Loucy (cell line): Measurements from ENCODE around the gene SCOC.

Source experiments
- H2AFZ ChIP-seq: fragments of 200-600 bp; sonication (generic); 2 replicates; pipeline ENCODE4 v1.6.0; 2016; ENCODE audit warnings: antibody characterized with exemption, mild to moderate bottlenecking, low read length, moderate library complexity
- H3F3A ChIP-seq: fragments of 200-600 bp; 2 replicates; pipeline ENCODE4 v1.6.0; 2016; ENCODE audit warnings: antibody characterized with exemption, low read depth, mild to moderate bottlenecking
- H3K27me3 ChIP-seq: fragments of 200-600 bp; sonication (generic); 2 replicates; pipeline ENCODE4 v1.6.1; 2014; ENCODE audit warnings: low read length, mild to moderate bottlenecking; ENCODE audit not compliant: insufficient read depth, poor library complexity, severe bottlenecking
- H3K36me3 ChIP-seq: fragments of 200-600 bp; sonication (generic); 2 replicates; pipeline ENCODE4 v1.6.1; 2016; ENCODE audit warnings: low read length; ENCODE audit not compliant: insufficient read depth
- H3K4me1 ChIP-seq: fragments of 200-600 bp; sonication (generic); 2 replicates; pipeline ENCODE4 v1.5.1; 2014; ENCODE audit warnings: low read length, mild to moderate bottlenecking; ENCODE audit not compliant: insufficient read depth, poor library complexity, severe bottlenecking
- H3K4me2 ChIP-seq: fragments of 200-600 bp; sonication (generic); 2 replicates; pipeline ENCODE4 v1.6.0; 2014; ENCODE audit warnings: antibody characterized with exemption, low read length, low read depth, mild to moderate bottlenecking; ENCODE audit not compliant: poor library complexity, severe bottlenecking
- H3K4me3 ChIP-seq: fragments of 200-600 bp; sonication (generic); 2 replicates; pipeline ENCODE4 v1.5.1; 2014; ENCODE audit warnings: low read length, mild to moderate bottlenecking, mixed read lengths; ENCODE audit not compliant: poor library complexity, severe bottlenecking
- H3K79me2 ChIP-seq: fragments of 200-600 bp; sonication (generic); 2 replicates; pipeline ENCODE4 v1.6.1; 2014; ENCODE audit warnings: low read length; ENCODE audit not compliant: insufficient read depth
- H3K9ac ChIP-seq: fragments of 200-600 bp; sonication (generic); 2 replicates; pipeline ENCODE4 v1.6.0; 2014; ENCODE audit warnings: mild to moderate bottlenecking, low read depth, low read length, moderate library complexity; ENCODE audit not compliant: poor library complexity, severe bottlenecking
- H3K9me2 ChIP-seq: fragments of 200-600 bp; sonication (generic); replicated peaks from 2 replicates; pipeline ENCODE4 v1.6.1; 2016; ENCODE audit warnings: low read depth, low read length, mixed read lengths
- H3K9me3 ChIP-seq: fragments of 200-600 bp; sonication (generic); 2 replicates; pipeline ENCODE4 v1.6.1; 2014; ENCODE audit warnings: mild to moderate bottlenecking, antibody characterized with exemption, low read length, low read depth; ENCODE audit not compliant: insufficient read depth
- H4K20me1 ChIP-seq: fragments of 200-600 bp; sonication (generic); 2 replicates; pipeline ENCODE4 v1.6.0; 2014; ENCODE audit warnings: antibody characterized with exemption, low read length, mild to moderate bottlenecking; ENCODE audit not compliant: insufficient read depth, poor library complexity, severe bottlenecking
- EZH2phosphoT487 ChIP-seq: fragments of 200-600 bp; IDR thresholded peaks from 2 replicates; pipeline ENCODE4 v1.6.1; 2018; ENCODE audit warnings: antibody characterized with exemption, mild to moderate bottlenecking, moderate library complexity, borderline replicate concordance
- TF ChIP-seq, protein P1 (sequence below): fragments of 200-600 bp; sonication (generic); conservative IDR thresholded peaks from 2 replicates; pipeline ENCODE4 v1.5.1; 2014; ENCODE audit warnings: mild to moderate bottlenecking, antibody characterized with exemption, low read length

Gene SCOC

DNA sequence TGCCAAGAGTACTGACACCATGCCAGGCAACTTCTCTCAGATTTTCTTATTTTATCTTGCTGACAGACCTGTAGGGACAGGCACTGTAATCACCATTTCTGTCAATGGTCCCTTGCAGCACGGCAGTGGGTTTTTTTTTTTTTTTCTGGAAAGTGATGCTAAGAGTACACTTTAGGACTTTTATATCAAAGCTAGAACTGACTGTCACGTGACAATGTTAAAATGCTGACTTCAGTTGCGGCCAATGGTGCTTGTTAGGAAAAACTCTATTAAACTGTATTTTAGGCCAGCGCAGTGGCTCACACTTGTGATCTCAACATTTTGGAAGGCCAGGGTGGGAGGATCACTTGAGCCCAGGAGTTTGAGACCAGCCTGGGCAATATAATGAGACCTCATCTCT lies 12.3 kb upstream of the SCOC start:
- Histone ChIP-seq H3K4me3 (no peak overlapping the region), H3K9me2 (no peaks in the 10 kb centered on the region), H3K27me3 (no peaks in the 10 kb centered on the region), H3K4me2 (no peak overlapping the region), H4K20me1 (no peaks in the 10 kb centered on the region), H3K9ac (no peak overlapping the region), H3K4me1 (peaks cover 22% of the 10 kb centered on the region), H3K9me3 (no peaks in the 10 kb centered on the region), H3F3A (no peaks in the 10 kb centered on the region), H3K79me2 (no peaks in the 10 kb centered on the region), H2AFZ (no peak overlapping the region), H3K36me3 (no peaks in the 10 kb centered on the region)
- TF ChIP-seq, protein P1, sequence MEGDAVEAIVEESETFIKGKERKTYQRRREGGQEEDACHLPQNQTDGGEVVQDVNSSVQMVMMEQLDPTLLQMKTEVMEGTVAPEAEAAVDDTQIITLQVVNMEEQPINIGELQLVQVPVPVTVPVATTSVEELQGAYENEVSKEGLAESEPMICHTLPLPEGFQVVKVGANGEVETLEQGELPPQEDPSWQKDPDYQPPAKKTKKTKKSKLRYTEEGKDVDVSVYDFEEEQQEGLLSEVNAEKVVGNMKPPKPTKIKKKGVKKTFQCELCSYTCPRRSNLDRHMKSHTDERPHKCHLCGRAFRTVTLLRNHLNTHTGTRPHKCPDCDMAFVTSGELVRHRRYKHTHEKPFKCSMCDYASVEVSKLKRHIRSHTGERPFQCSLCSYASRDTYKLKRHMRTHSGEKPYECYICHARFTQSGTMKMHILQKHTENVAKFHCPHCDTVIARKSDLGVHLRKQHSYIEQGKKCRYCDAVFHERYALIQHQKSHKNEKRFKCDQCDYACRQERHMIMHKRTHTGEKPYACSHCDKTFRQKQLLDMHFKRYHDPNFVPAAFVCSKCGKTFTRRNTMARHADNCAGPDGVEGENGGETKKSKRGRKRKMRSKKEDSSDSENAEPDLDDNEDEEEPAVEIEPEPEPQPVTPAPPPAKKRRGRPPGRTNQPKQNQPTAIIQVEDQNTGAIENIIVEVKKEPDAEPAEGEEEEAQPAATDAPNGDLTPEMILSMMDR = no peak
- TF ChIP-seq EZH2phosphoT487 = no peak

DNA sequence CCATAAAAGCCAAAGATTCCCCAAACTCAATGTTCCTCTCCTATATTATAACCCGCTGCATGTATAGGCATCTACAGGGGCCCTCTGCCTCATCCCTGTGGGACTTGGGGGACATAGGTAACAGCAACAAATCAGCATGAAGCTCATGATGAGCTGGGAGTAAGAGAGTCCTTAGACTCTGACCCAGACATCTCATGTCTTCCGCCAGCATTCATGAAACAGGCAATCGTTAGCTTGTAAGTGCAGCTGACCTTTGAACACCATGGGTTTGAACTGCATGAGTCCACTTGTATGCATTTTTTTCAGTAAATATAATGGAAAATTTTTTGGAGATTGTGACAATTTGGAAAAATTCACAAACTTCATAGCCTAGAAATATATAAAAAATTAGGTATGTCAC lies 10.4 kb upstream of the SCOC start:
- no peak overlapping the region for H2AFZ ChIP-seq
- no peaks in the 10 kb centered on the region for H3K9me3 ChIP-seq
- no peaks in the 10 kb centered on the region for H3K9me2 ChIP-seq
- H3K79me2 ChIP-seq = no peaks in the 10 kb centered on the region
- no peak overlapping the region for H3K4me2 ChIP-seq
- H3K4me3 ChIP-seq = no peak overlapping the region
- H3K4me1 ChIP-seq = peaks cover 18% of the 10 kb centered on the region
- no peak overlapping the region for H3K9ac ChIP-seq
- H3K36me3 ChIP-seq = no peaks in the 10 kb centered on the region
- H3F3A ChIP-seq = no peaks in the 10 kb centered on the region
- TF ChIP-seq, protein P1 = no peak
- TF ChIP-seq EZH2phosphoT487 = no peak
- no peaks in the 10 kb centered on the region for H4K20me1 ChIP-seq
- no peaks in the 10 kb centered on the region for H3K27me3 ChIP-seq

DNA sequence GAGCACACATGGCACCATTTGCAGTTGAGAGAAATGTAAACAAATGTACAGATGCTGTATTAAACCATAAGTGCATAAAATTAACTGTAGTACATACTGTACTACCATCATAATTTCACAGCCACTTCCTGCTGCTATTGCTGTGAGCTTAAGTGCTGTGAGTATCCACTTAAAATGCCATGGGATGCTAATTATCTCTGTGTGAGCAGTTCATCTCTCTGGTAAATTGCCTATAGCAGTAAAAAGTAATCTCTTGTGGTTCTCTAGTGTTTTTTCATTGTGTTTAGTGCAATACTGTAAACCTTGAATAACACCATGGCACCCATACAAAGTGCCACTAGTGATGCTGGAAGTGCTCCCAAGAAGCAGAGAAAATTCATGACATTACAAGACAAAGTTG lies 9.9 kb upstream of the SCOC start:
- TF ChIP-seq EZH2phosphoT487 = no peak
- TF ChIP-seq, protein P1 = no peak
- H3K9ac ChIP-seq = no peak overlapping the region
- H2AFZ ChIP-seq = no peak overlapping the region
- no peaks in the 10 kb centered on the region for H4K20me1 ChIP-seq
- no peak overlapping the region for H3K4me3 ChIP-seq
- H3K9me3 ChIP-seq = no peaks in the 10 kb centered on the region
- H3F3A ChIP-seq = no peaks in the 10 kb centered on the region
- peaks cover 13% of the 10 kb centered on the region for H3K4me1 ChIP-seq
- no peaks in the 10 kb centered on the region for H3K79me2 ChIP-seq
- no peaks in the 10 kb centered on the region for H3K36me3 ChIP-seq
- H3K27me3 ChIP-seq = no peaks in the 10 kb centered on the region
- H3K4me2 ChIP-seq = no peak overlapping the region
- H3K9me2 ChIP-seq = no peaks in the 10 kb centered on the region
